ENCODE measurements around the gene SPINK9. TPM values are rescaled to one million over a fixed set of nuclear protein-coding genes. Genes with fewer than 3 reads are reported as not detected.

SPINK9 gene
- total RNA-seq, 1 experiment from 2014 or later = not detected

GRCh38 chr5:148314187-148314586, 21.2 kb upstream of the SPINK9 start:
- no peak overlapping the region for H3K4me2 ChIP-seq (ENCODE audit: insufficient read depth, insufficient read length, low read length)
- Mint-ChIP-seq H3K36me3 (ENCODE audit: insufficient read depth in 1 of 3, low read depth in 3 of 3) (peaks cover 0 to under 1% (median 0%) of the 10 kb centered on the region in 3 experiments; a peak in 2 of 7 replicates), H3K4me3 (no peak overlapping the region), H3K4me1 (no peaks in the 10 kb centered on the region), H3K27me3 (ENCODE audit: low read depth) (peaks cover 15% of the 10 kb centered on the region), H3K27ac (no peak overlapping the region), H3K9me3 (peaks cover 1 to 7% of the 10 kb centered on the region in 2 experiments)
- no peak overlapping the region for H3K9ac ChIP-seq (ENCODE audit: extremely low read depth, insufficient read length, low read length)
- H3K14ac ChIP-seq (ENCODE audit: insufficient read depth, low read length) = no peak overlapping the region
- H4K20me1 ChIP-seq (ENCODE audit: control insufficient read depth, insufficient read depth, insufficient read length) = no peaks in the 10 kb centered on the region
- no peak overlapping the region for H3K4ac ChIP-seq (ENCODE audit: low read depth, low read length)
- no peak overlapping the region for H3T11ph ChIP-seq (ENCODE audit: low read length)
- no peak overlapping the region for H2BK12ac ChIP-seq (ENCODE audit: insufficient read length, low read depth, low read length)
- no peak for TF ChIP-seq CTCF (conservative IDR thresholded peaks at IDR 0.05)
- no peak overlapping the region for H3K18ac ChIP-seq (ENCODE audit: insufficient read length, low read depth, low read length)
- H3K79me2 ChIP-seq (ENCODE audit: insufficient read depth, low read length) = no peaks in the 10 kb centered on the region
- no peak overlapping the region for H2BK15ac ChIP-seq (ENCODE audit: low read depth, low read length)
- H3K27ac ChIP-seq (ENCODE audit: insufficient read length, low read depth, low read length) = no peak overlapping the region
- no peak overlapping the region for H2AK5ac ChIP-seq (ENCODE audit: insufficient read length, low read length)
- no peaks in the 10 kb centered on the region for H3K9me3 ChIP-seq (ENCODE audit: control insufficient read depth, low read depth, low read length)
- no peak overlapping the region for H2BK120ac ChIP-seq (ENCODE audit: low read depth, low read length, poor library complexity, severe bottlenecking)
- no peaks in the 10 kb centered on the region for H3K79me1 ChIP-seq (ENCODE audit: insufficient read depth, low read depth, low read length, poor library complexity, severe bottlenecking)
- H4K8ac ChIP-seq (replicated peaks; ENCODE audit: insufficient read length, low read depth, low read length) = no peak overlapping the region
- H3K4me1 ChIP-seq (ENCODE audit: insufficient read depth, low read length) = no peaks in the 10 kb centered on the region
- no peak overlapping the region for H2AFZ ChIP-seq (ENCODE audit: low read length)
- H2BK20ac ChIP-seq (ENCODE audit: low read depth, low read length, poor library complexity, severe bottlenecking) = no peak overlapping the region
- no peaks in the 10 kb centered on the region for H3K23me2 ChIP-seq (ENCODE audit: insufficient read length, low read depth, low read length, poor library complexity, severe bottlenecking)
- no peak overlapping the region for H3K56ac ChIP-seq (ENCODE audit: insufficient read length, low read depth, low read length)
- H2BK5ac ChIP-seq (ENCODE audit: insufficient read length, low read length) = no peak overlapping the region
- H4K91ac ChIP-seq (ENCODE audit: insufficient read length, low read depth, low read length) = no peak overlapping the region
- no CpG with 5 or more reads among the region's 2 CpGs for WGBS (ENCODE audit: extremely low coverage, insufficient read length, low lambda C conversion rate)
- no peaks in the 10 kb centered on the region for H3K27me3 ChIP-seq (ENCODE audit: insufficient read depth, low read length)
- DNase-seq = no peak
- H3K23ac ChIP-seq (ENCODE audit: insufficient read length, low read depth, low read length) = no peak overlapping the region
- H4K5ac ChIP-seq (ENCODE audit: insufficient read length, low read depth, low read length) = no peak overlapping the region

Data from H9 (cell line).